ENCODE results near the gene EPGN. TPM values are rescaled to one million over a fixed set of nuclear protein-coding genes. Genes with fewer than 3 reads are reported as not detected.

EPGN gene
- total and polyA plus RNA-seq, 12 donors: 0.03 to 8.4 (median 0.66) TPM; not detected in 9

DNA sequence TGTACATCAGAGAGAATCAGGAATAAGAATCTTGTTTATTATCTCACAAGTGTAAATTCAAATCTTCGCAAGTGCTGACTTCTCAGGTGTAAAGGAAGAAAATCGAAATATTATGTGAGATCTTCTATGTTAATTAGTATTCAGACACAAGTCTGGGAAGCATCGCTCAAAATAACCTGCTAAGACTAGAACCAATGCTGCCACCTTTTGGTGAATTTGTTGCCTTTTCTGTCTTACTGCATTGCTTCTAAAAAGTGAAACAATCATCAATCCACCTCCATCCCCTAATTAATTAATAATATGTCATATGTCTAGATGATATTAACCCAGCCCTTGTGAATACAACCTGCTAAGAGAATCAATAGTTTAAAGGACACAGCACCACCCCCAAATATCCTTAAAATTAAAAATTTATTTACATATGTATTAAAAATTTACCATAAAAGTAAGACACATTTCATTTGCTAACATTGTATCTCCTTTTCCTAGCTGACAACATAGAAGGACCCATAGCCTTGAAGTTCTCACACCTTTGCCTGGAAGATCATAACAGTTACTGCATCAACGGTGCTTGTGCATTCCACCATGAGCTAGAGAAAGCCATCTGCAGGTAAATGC, 3.5 kb downstream of the EPGN start:
- no peaks in the 10 kb centered on the region for H3K9me3 ChIP-seq
- intact Hi-C loops (cut with DNase I): loop anchor here in 9 of 10 donors (1.0 to 10.0 kb wide), 8 partner anchors 80 to 363 kb away; no protein-coding TSS in a partner anchor
- no peaks in the 10 kb centered on the region for H3K27me3 ChIP-seq
- no peak overlapping the region for H3K4me3 ChIP-seq
- DNase-seq (peak in 1 of 2 donors; percentile 36), ATAC-seq (peak in 1 of 8 donors; percentile 42)
- no peak overlapping the region for H3K27ac ChIP-seq
- TF ChIP-seq, protein P1, sequence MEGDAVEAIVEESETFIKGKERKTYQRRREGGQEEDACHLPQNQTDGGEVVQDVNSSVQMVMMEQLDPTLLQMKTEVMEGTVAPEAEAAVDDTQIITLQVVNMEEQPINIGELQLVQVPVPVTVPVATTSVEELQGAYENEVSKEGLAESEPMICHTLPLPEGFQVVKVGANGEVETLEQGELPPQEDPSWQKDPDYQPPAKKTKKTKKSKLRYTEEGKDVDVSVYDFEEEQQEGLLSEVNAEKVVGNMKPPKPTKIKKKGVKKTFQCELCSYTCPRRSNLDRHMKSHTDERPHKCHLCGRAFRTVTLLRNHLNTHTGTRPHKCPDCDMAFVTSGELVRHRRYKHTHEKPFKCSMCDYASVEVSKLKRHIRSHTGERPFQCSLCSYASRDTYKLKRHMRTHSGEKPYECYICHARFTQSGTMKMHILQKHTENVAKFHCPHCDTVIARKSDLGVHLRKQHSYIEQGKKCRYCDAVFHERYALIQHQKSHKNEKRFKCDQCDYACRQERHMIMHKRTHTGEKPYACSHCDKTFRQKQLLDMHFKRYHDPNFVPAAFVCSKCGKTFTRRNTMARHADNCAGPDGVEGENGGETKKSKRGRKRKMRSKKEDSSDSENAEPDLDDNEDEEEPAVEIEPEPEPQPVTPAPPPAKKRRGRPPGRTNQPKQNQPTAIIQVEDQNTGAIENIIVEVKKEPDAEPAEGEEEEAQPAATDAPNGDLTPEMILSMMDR (IDR thresholded peaks at IDR 0.05): peak; percentile 16 to 76 (median 68)
- H3K4me1 ChIP-seq: no peaks in the 10 kb centered on the region
- 33 to 34% methylated on average over 4 of the region's 4 CpGs for whole genome bisulfite sequencing, 2 donors
- H3K36me3 ChIP-seq: no peaks in the 10 kb centered on the region

DNA sequence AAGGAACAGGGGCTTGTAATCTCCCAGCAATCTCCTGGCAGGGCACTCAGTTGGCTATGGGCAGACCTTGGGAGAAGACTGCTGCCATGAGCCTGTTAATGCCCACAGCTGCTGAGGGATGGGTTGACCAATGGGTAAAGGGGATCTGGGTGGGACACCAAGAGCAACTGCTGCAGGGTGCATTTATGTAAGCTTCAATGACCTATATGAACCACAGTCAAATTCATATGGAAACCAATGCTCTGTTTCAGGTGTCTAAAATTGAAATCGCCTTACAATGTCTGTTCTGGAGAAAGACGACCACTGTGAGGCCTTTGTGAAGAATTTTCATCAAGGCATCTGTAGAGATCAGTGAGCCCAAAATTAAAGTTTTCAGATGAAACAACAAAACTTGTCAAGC, 6.1 kb downstream of the EPGN start:
- no peak for ATAC-seq
- intact Hi-C loops (cut with DNase I): loop anchor here in 7 of 10 donors (5.0 to 10.0 kb wide), 6 partner anchors 82 to 360 kb away; no protein-coding TSS in a partner anchor
- TF ChIP-seq, protein P1 (IDR thresholded peaks at IDR 0.05): no peak
- H3K4me1 ChIP-seq: no peaks in the 10 kb centered on the region
- no peaks in the 10 kb centered on the region for H3K27me3 ChIP-seq
- H3K27ac ChIP-seq: no peak overlapping the region
- H3K9me3 ChIP-seq: no peaks in the 10 kb centered on the region
- no peaks in the 10 kb centered on the region for H3K36me3 ChIP-seq
- WGBS, 2 donors: 99 to 100% methylated on average over 2 of the region's 2 CpGs
- no peak for DNase-seq
- no peak overlapping the region for H3K4me3 ChIP-seq

DNA sequence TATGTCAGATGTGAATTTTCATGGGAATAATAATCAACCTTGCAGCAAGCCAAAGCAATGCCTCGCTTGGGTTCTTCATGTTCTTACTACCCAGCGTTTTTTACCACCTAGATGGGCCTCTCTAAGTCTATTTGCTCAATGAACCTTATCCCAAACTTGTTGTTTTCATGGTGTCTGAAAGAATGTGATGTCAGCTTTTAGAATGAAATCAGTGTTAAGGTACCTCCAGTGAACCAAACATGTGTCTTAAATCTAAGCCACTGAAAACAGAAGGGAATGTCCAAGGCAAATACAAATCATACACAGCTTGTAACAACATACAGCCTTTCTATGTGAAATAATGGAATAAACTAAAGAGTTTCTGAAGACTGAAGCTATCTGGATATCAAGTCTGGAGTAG, 6.7 kb downstream of the EPGN start:
- 81 to 88% methylated on average over 2 of the region's 2 CpGs for WGBS, 2 donors
- Histone ChIP-seq H3K27ac (no peak overlapping the region), H3K27me3 (no peaks in the 10 kb centered on the region), H3K4me1 (no peaks in the 10 kb centered on the region), H3K4me3 (no peak overlapping the region), H3K36me3 (no peaks in the 10 kb centered on the region), H3K9me3 (no peaks in the 10 kb centered on the region)
- TF ChIP-seq, protein P1 (IDR thresholded peaks at IDR 0.05): no peak
- intact Hi-C loops (cut with DNase I): loop anchor here in 7 of 10 donors (5.0 to 10.0 kb wide), 6 partner anchors 83 to 360 kb away; no protein-coding TSS in a partner anchor
- ATAC-seq: no peak
- DNase-seq: no peak

DNA sequence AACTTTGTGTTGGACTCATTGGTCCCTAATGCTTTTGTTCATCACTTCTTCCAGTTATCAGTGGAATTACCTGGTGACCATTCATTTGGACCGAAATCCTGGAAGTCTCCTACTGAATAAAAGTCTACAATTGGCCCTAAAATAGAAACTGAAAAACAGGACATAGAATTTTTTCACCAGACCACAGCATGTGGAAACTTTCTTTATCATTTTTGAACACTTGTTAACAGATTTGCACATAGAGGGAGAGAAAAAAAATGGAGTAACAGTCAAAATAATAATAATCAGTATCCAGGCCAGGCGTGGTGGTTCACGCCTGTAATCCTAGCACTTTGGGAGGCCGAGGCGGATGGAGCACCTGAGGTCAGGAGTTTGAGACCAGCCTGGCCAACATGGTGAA, 7.1 kb downstream of the EPGN start:
- DNase-seq (no peak), ATAC-seq (no peak)
- TF ChIP-seq, protein P1 (IDR thresholded peaks at IDR 0.05): no peak
- no peaks in the 10 kb centered on the region for H3K36me3 ChIP-seq
- no peak overlapping the region for H3K4me3 ChIP-seq
- H3K27ac ChIP-seq: no peak overlapping the region
- WGBS, 2 donors: 85 to 87% methylated on average over 5 of the region's 5 CpGs
- no peaks in the 10 kb centered on the region for H3K9me3 ChIP-seq
- no peaks in the 10 kb centered on the region for H3K4me1 ChIP-seq
- no peaks in the 10 kb centered on the region for H3K27me3 ChIP-seq
- intact Hi-C loops (cut with DNase I): loop anchor here in 2 of 10 donors (10.0 kb wide), 2 partner anchors 91 to 359 kb away; no protein-coding TSS in a partner anchor

All from heart right ventricle (tissue), 16 donors.